Smooth muscle cell (in vitro differentiated cells): ENCODE results near the gene ROGDI. TPM values are rescaled to one million over a fixed set of nuclear protein-coding genes. Genes with fewer than 3 reads are reported as not detected.

Experiments used
- DNase-seq: peaks from one replicate; lab custom pipeline; 2025; ENCODE audit not compliant: unreplicated experiment; lab: John Stamatoyannopoulos, UW
- H2AFZ ChIP-seq: fragments of 200-600 bp; sonication (generic); 2 replicates; pipeline ENCODE4 v1.6.0; 2016; ENCODE audit warnings: antibody characterized with exemption, low read depth, mild to moderate bottlenecking
- H3F3A ChIP-seq: fragments of 200-600 bp; sonication (generic); 2 replicates; pipeline ENCODE4 v1.6.0; 2017; ENCODE audit warnings: antibody characterized with exemption, low read depth
- H3K27ac ChIP-seq: fragments of 200-600 bp; sonication (generic); 2 replicates; pipeline ENCODE4 v1.5.1; 2016; ENCODE audit warnings: low read depth, mild to moderate bottlenecking
- H3K27me3 ChIP-seq: fragments of 200-600 bp; sonication (generic); 2 replicates; pipeline ENCODE4 v1.6.1; 2016; ENCODE audit warnings: low read depth, mild to moderate bottlenecking
- H3K36me3 ChIP-seq: fragments of 200-600 bp; sonication (generic); 2 replicates; pipeline ENCODE4 v1.5.1; 2016; ENCODE audit warnings: low read depth
- H3K4me1 ChIP-seq: fragments of 200-600 bp; sonication (generic); 2 replicates; pipeline ENCODE4 v1.5.1; 2016; ENCODE audit warnings: low read depth
- H3K4me2 ChIP-seq: fragments of 200-600 bp; sonication (generic); 2 replicates; pipeline ENCODE4 v1.6.0; 2016; ENCODE audit warnings: mild to moderate bottlenecking
- H3K4me3 ChIP-seq: fragments of 200-600 bp; sonication (generic); 2 replicates; pipeline ENCODE4 v1.5.1; 2016; ENCODE audit warnings: mild to moderate bottlenecking
- H3K79me2 ChIP-seq: fragments of 200-600 bp; sonication (generic); 2 replicates; pipeline ENCODE4 v1.6.0; 2016; ENCODE audit warnings: low read depth, mild to moderate bottlenecking
- H3K9ac ChIP-seq: fragments of 200-600 bp; sonication (generic); 2 replicates; pipeline ENCODE4 v1.6.0; 2016; ENCODE audit warnings: low read depth
- H3K9me3 ChIP-seq: fragments of 200-600 bp; sonication (generic); replicated peaks from 2 replicates; pipeline ENCODE4 v1.5.1; 2016; ENCODE audit warnings: low read depth
- H4K20me1 ChIP-seq: fragments of 200-600 bp; sonication (generic); 2 replicates; pipeline ENCODE4 v1.6.0; 2016; ENCODE audit warnings: low read depth
- CTCF ChIP-seq: fragments of 200-600 bp; sonication (generic); IDR thresholded peaks from 2 replicates; pipeline ENCODE4 v1.5.1; 2017; ENCODE audit warnings: borderline replicate concordance, mild to moderate bottlenecking, antibody characterized with exemption; ENCODE audit not compliant: insufficient read depth, poor library complexity, severe bottlenecking
- WGBS: methylation state at CpG from one replicate; pipeline ENCODE4 v1.1.7; 2016; ENCODE audit warnings: low lambda C conversion rate; 5-methylcytosine and 5-hydroxymethylcytosine counted together
- polyA plus RNA-seq: library from polyadenylated mRNA; unstranded; fragments of >200 nt; fragmentation: Nextera tagmentation; extraction: Ambion mirVana; gene quantifications from 2 replicates; pipeline ENCODE4 v1.2.1, GENCODE V29; 2016
- small RNA-seq: library from RNA; depleted of rRNA; stranded (forward); fragments of <200 nt; gene quantifications from one replicate; pipeline ENCODE3, GENCODE V24; 2014
- total RNA-seq: library from RNA; depleted of rRNA; stranded (reverse); fragments of >200 nt; gene quantifications from 2 replicates; pipeline ENCODE4 v1.2.3, GENCODE V29; 2014

Gene ROGDI
- total and polyA plus RNA-seq, 2 experiments from 2014 or later = 21.6 to 45.6 TPM

GRCh38 chr16:4748682-4749411 is 53.6 kb downstream of the ROGDI start:
- H3K4me2 ChIP-seq = no peak overlapping the region
- 94% methylated on average over 16 of the region's 16 CpGs for WGBS
- no peaks in the 10 kb centered on the region for H3K79me2 ChIP-seq
- H3K4me1 ChIP-seq = no peaks in the 10 kb centered on the region
- H3K9ac ChIP-seq = no peak overlapping the region
- no peak overlapping the region for H2AFZ ChIP-seq
- DNase-seq = no peak
- H4K20me1 ChIP-seq = peaks cover 3% of the 10 kb centered on the region
- no peaks in the 10 kb centered on the region for H3K27me3 ChIP-seq
- H3K4me3 ChIP-seq = no peak overlapping the region
- no peaks in the 10 kb centered on the region for H3K36me3 ChIP-seq
- H3F3A ChIP-seq = no peaks in the 10 kb centered on the region
- H3K27ac ChIP-seq = no peak overlapping the region
- H3K9me3 ChIP-seq = no peaks in the 10 kb centered on the region
- TF ChIP-seq CTCF = no peak

- no peaks in the 10 kb centered on the region for H3K79me2 ChIP-seq
- H3F3A ChIP-seq = no peaks in the 10 kb centered on the region
- H3K4me1 ChIP-seq = no peaks in the 10 kb centered on the region
- WGBS = 91% methylated on average over 14 of the region's 14 CpGs
- no peak for DNase-seq
- no peak overlapping the region for H2AFZ ChIP-seq
- H3K36me3 ChIP-seq = no peaks in the 10 kb centered on the region
- TF ChIP-seq CTCF = no peak
- no peaks in the 10 kb centered on the region for H4K20me1 ChIP-seq
- H3K27ac ChIP-seq = no peak overlapping the region
- no peaks in the 10 kb centered on the region for H3K27me3 ChIP-seq
- no peak overlapping the region for H3K9ac ChIP-seq
- no peak overlapping the region for H3K4me3 ChIP-seq
- H3K4me2 ChIP-seq = no peak overlapping the region
- no peaks in the 10 kb centered on the region for H3K9me3 ChIP-seq
These were observed 54.3 kb downstream of the ROGDI start for GRCh38 chr16:4747906-4748681.

- no peaks in the 10 kb centered on the region for H4K20me1 ChIP-seq
- H3K4me3 ChIP-seq = no peak overlapping the region
- H2AFZ ChIP-seq = no peak overlapping the region
- no peaks in the 10 kb centered on the region for H3K4me1 ChIP-seq
- no peak overlapping the region for H3K9ac ChIP-seq
- no peak overlapping the region for H3K27ac ChIP-seq
- H3K9me3 ChIP-seq = no peaks in the 10 kb centered on the region
- H3K27me3 ChIP-seq = no peaks in the 10 kb centered on the region
- no peaks in the 10 kb centered on the region for H3K36me3 ChIP-seq
- DNase-seq = no peak
- no peaks in the 10 kb centered on the region for H3K79me2 ChIP-seq
- 85% methylated on average over 15 of the region's 15 CpGs for WGBS
- no peaks in the 10 kb centered on the region for H3F3A ChIP-seq
- TF ChIP-seq CTCF = no peak
- H3K4me2 ChIP-seq = no peak overlapping the region
These were observed 55.4 kb downstream of the ROGDI start for GRCh38 chr16:4746991-4747574.

Small RNAs within 50 kb of the gene (small RNA-seq; reads per million reads assigned to genes)
- not detected for gene RF00017

Other genes with a start within 250 kb of the ROGDI start
- 0.09 TPM in 1 of 2 replicates, not detected in the other for gene C16orf96, start 246.3 kb downstream of the ROGDI start, total RNA-seq
- gene C16orf96, start 246.3 kb downstream of the ROGDI start, polyA plus RNA-seq = 0.32 TPM in 1 of 2 replicates, not detected in the other
- 3.6 and 6.4 TPM in 2 replicates for gene UBALD1, start 187.7 kb downstream of the ROGDI start, total RNA-seq
- 13.6 and 16.2 TPM in 2 replicates for gene UBALD1, start 187.7 kb downstream of the ROGDI start, polyA plus RNA-seq
- gene MGRN1, start 177.8 kb downstream of the ROGDI start, total RNA-seq = 16.4 and 22.0 TPM in 2 replicates
- 23.2 and 25.4 TPM in 2 replicates for gene MGRN1, start 177.8 kb downstream of the ROGDI start, polyA plus RNA-seq
- 15.4 and 17.6 TPM in 2 replicates for gene NUDT16L1, start 109.1 kb downstream of the ROGDI start, total RNA-seq
- 47.6 and 48.3 TPM in 2 replicates for gene NUDT16L1, start 109.1 kb downstream of the ROGDI start, polyA plus RNA-seq
- 6.3 and 15.6 TPM in 2 replicates for gene ANKS3, start 68.4 kb downstream of the ROGDI start, total RNA-seq
- 15.3 and 22.5 TPM in 2 replicates for gene ANKS3, start 68.4 kb downstream of the ROGDI start, polyA plus RNA-seq
- 0.22 TPM in 1 of 2 replicates, not detected in the other for gene DNAAF8, start 68.1 kb downstream of the ROGDI start, total RNA-seq
- gene DNAAF8, start 68.1 kb downstream of the ROGDI start, polyA plus RNA-seq = 1.1 and 2.9 TPM in 2 replicates
- 4.1 and 5.3 TPM in 2 replicates for gene ZNF500, start 35.5 kb downstream of the ROGDI start, total RNA-seq
- 7.1 and 10.1 TPM in 2 replicates for gene ZNF500, start 35.5 kb downstream of the ROGDI start, polyA plus RNA-seq
- not detected in 2 replicates for gene SEPTIN12, start 14.3 kb downstream of the ROGDI start, total RNA-seq
- 0.52 TPM in 1 of 2 replicates, not detected in the other for gene SEPTIN12, start 14.3 kb downstream of the ROGDI start, polyA plus RNA-seq
- not detected in 2 replicates for gene SMIM22, start 7.3 kb downstream of the ROGDI start, total RNA-seq
- 0.29 TPM in 1 of 2 replicates, not detected in the other for gene SMIM22, start 7.3 kb downstream of the ROGDI start, polyA plus RNA-seq
- 26.4 and 27.8 TPM in 2 replicates for gene GLYR1, start 44.7 kb upstream of the ROGDI start, total RNA-seq
- gene GLYR1, start 44.7 kb upstream of the ROGDI start, polyA plus RNA-seq = 28.9 and 35.1 TPM in 2 replicates
- 18.8 and 29.7 TPM in 2 replicates for gene UBN1, start 44.8 kb upstream of the ROGDI start, total RNA-seq
- gene UBN1, start 44.8 kb upstream of the ROGDI start, polyA plus RNA-seq = 16.2 and 23.4 TPM in 2 replicates
- gene PPL, start 134.5 kb upstream of the ROGDI start, total RNA-seq = 4.8 and 7.7 TPM in 2 replicates
- 3.0 and 10.7 TPM in 2 replicates for gene PPL, start 134.5 kb upstream of the ROGDI start, polyA plus RNA-seq
- gene SEC14L5, start 155.7 kb upstream of the ROGDI start, total RNA-seq = not detected in 2 replicates
- not detected in 2 replicates for gene SEC14L5, start 155.7 kb upstream of the ROGDI start, polyA plus RNA-seq
- 3.8 and 4.2 TPM in 2 replicates for gene NAGPA, start 231.3 kb upstream of the ROGDI start, total RNA-seq
- 5.4 and 10.0 TPM in 2 replicates for gene NAGPA, start 231.3 kb upstream of the ROGDI start, polyA plus RNA-seq